Colon (tissue), 2 donors: Measurements from ENCODE around the gene FRMD4A.

Experiments used
- FAIRE-seq: peaks from 2 replicates; lab custom pipeline; 2012; peaks lifted over from hg19 to GRCh38; lab: Jason Lieb, UNC
- donor health status: control.
- donor health status: control.

FRMD4A gene

DNA sequence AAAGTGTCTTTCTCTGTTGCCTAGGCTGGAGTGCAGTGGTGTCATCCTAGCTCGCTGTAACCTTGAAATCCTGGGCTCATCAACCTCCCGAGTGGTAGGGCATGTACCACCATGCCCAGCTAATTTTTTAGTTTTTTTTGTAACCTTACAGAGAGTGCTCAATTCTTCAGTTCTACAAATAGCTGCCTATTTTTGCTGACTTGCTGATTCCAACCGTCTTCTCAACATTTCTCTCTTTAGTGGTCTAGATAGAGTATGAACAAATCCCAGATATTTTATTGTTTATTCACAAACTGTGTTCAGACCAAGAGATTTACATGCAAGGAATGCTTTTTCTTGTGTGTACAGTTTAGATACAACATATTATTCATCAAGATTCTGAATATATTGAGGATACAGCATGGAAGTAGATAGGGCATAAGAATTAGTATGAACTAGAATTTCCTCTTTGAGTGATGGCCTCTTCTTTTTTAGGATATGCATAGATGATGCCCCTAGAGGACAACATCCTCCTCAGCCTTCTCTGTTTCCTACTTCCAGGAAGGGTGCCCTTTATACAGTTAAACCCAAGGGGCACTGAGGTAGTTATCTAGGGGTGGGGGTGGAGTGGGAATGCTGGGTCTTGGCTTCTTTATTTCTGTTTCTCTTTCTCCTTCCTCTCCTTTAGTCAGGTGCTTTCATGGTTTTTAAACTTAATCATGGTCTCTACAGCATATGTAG, 717.9 kb downstream of the FRMD4A start:
- no peak for FAIRE-seq

DNA sequence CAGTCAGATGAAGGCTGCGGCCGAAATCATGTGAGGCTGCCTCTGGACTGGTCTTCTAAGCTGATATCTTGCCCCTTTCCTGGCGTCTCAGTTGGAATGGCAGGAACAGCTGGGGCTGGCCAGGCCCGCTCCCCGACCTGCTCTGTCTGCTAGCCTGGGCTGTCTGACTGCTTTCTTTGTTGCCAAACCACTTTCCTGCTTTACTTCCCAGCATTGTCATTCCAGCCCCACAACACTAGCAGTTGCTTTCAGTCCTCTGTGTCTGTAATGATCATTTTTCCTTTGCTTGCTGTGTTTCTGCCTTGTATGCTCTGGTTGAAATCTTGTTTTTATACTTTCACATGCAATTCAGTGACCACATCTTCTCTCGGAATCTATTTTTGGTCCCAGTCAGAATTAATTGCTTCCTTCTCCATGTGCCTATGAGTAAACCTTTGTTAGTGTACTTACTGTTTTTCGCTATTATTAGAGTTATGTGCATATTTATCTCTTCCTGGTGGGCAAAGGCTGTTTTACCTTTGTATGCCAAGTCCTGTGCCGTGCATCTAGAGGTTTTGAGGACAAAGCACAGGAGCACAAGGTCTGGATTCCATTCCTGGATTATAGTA, 722.4 kb downstream of the FRMD4A start:
- no peak for FAIRE-seq

DNA sequence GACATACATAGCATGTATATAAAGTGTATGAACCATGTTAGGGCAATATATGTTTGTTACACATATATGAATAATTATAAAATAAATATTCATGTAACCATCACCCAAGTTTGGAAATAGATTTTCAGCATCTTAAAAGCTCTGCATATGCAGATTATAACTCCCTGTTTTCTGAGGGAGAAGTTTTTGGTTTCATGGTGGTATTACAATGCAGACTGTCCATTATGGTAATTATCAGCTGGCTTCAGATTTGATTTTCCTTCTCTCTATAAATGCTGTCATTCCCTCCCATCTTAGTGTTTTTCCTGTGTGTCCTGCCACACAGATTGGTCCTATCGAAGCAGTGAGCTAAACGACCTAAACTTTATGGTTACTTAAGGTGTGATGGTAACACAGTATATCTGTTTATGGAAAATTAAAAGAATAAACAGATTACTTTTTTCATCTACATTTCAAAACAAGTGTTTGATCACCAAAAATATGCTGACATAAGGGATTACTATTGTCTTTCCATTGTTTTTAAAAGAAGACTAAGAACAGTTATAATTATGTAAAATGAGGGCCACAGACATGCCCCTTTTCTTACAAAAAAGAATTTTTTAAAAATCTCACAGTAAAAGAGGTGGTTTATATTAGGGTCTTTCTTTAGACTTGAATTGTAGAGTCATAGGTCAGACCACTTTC, 726.2 kb downstream of the FRMD4A start:
- FAIRE-seq, result no peak

DNA sequence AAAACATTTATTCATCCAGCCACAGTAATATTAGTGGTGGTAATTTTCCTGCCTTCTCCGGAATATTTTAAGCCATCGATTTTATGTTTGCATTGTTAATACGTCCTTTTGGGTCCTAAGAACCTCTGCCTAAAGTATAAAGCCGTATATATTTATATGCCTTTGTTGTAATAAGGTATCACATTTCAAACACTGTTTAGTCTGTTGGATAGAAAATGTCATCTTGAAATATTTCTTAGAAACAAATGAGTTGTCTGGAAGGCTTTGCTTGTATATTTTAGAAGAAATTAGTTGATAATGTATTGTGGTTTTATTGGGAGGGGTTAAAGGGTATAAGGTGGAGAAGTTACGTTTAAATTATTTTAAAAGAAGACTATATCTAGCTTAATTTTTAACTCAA, 732.8 kb downstream of the FRMD4A start:
- FAIRE-seq, result no peak

DNA sequence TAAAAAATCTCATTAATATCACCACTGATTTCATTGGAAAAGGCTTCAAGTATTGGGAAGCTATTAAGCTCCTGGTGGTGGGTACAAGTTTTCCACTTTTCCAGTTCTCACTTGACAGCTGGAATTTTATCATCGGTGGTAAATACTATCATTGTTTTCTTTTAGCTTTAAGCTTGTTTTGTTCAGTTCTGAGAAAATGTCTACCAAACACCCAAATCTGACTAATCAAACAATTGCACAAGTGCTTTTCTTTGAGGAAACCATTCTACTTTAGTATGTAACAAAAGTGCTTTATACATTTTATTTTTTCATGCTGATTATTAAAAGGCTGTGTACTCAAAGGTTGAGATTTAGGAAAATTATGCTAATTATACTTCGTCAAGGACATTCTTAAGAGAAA, 736.1 kb downstream of the FRMD4A start:
- FAIRE-seq, result no peak
